HepG2 (cell line): ENCODE results near the gene CHN1. TPM values are rescaled to one million over a fixed set of nuclear protein-coding genes. Genes with fewer than 3 reads are reported as not detected.
A peak's percentile ranks its signal among the peaks of the same experiment; 100 is the strongest.

Experiments used
- AKNA ChIP-seq: sonication (generic); formaldehyde crosslinking; IDR thresholded peaks from 2 replicates; pipeline ENCODE4 v1.4.0; 2020; ENCODE audit warnings: missing genetic modification reagents, borderline replicate concordance
- CBX1 ChIP-seq: IDR thresholded peaks from one replicate; pipeline ENCODE4 v1.6.1; 2016; ENCODE audit warnings: antibody characterized with exemption, low read depth
- DMTF1 ChIP-seq: sonication (generic); formaldehyde crosslinking; IDR thresholded peaks from 2 replicates; pipeline ENCODE4 v1.4.0; 2020; ENCODE audit warnings: mild to moderate bottlenecking, missing genetic modification reagents
- DNMT3B ChIP-seq: conservative IDR thresholded peaks from 2 replicates; pipeline ENCODE4 v1.6.1; 2016; ENCODE audit warnings: missing biosample characterization, control low read depth
- E2F1 ChIP-seq: sonication (generic); formaldehyde crosslinking; IDR thresholded peaks from 2 replicates; pipeline ENCODE4 v1.5.0; 2020; ENCODE audit warnings: missing genetic modification reagents
- GLI4 ChIP-seq: sonication (generic); formaldehyde crosslinking; IDR thresholded peaks from 2 replicates; pipeline ENCODE4 v1.5.1; 2020; ENCODE audit warnings: missing genetic modification reagents, mild to moderate bottlenecking, moderate library complexity, borderline replicate concordance
- GTF2F1 ChIP-seq: fragments of 150-350 bp; IDR thresholded peaks from 2 replicates; pipeline ENCODE4 v1.6.1; 2014; ENCODE audit warnings: low read length
- HIVEP1 ChIP-seq: sonication (generic); formaldehyde crosslinking; IDR thresholded peaks from 2 replicates; pipeline ENCODE4 v1.4.0; 2020; ENCODE audit warnings: mild to moderate bottlenecking, missing genetic modification reagents
- LRRFIP1 ChIP-seq: sonication (generic); formaldehyde crosslinking; conservative IDR thresholded peaks from 2 replicates; pipeline ENCODE4 v1.4.0; 2020; ENCODE audit warnings: missing genetic modification reagents
- SETDB1 ChIP-seq: sonication (generic); formaldehyde crosslinking; IDR thresholded peaks from 2 replicates; pipeline ENCODE4 v1.5.1; 2020; ENCODE audit warnings: missing genetic modification reagents, mild to moderate bottlenecking, borderline replicate concordance
- TERF1 ChIP-seq: sonication (generic); formaldehyde crosslinking; IDR thresholded peaks from 2 replicates; pipeline ENCODE4 v1.8.0; 2022; ENCODE audit warnings: mild to moderate bottlenecking, missing genetic modification reagents, moderate library complexity
- TGIF2 ChIP-seq: IDR thresholded peaks from 2 replicates; pipeline ENCODE4 v1.6.1; 2016; ENCODE audit warnings: control low read depth, missing compliant biosample characterization
- ZNF230 ChIP-seq: sonication (generic); formaldehyde crosslinking; IDR thresholded peaks from 2 replicates; pipeline ENCODE4 v1.4.0; 2020; ENCODE audit warnings: mild to moderate bottlenecking, missing genetic modification reagents
- ZNF30 ChIP-seq: sonication (generic); formaldehyde crosslinking; IDR thresholded peaks from 2 replicates; pipeline ENCODE4 v1.5.0; 2020; ENCODE audit warnings: mild to moderate bottlenecking, missing genetic modification reagents
- ZNF543 ChIP-seq: sonication (generic); formaldehyde crosslinking; IDR thresholded peaks from 2 replicates; pipeline ENCODE4 v1.4.0; 2020; ENCODE audit warnings: mild to moderate bottlenecking, missing genetic modification reagents
- ZSCAN12 ChIP-seq: sonication (generic); formaldehyde crosslinking; IDR thresholded peaks from 2 replicates; pipeline ENCODE4 v1.9.0; 2021; ENCODE audit warnings: mild to moderate bottlenecking, missing genetic modification reagents
- ZSCAN30 ChIP-seq: sonication (generic); formaldehyde crosslinking; IDR thresholded peaks from 2 replicates; pipeline ENCODE4 v1.5.0; 2020; ENCODE audit warnings: mild to moderate bottlenecking, missing genetic modification reagents
- polyA plus RNA-seq, 8 experiments: library from polyadenylated mRNA; depleted of rRNA in 3 of 8; stranded (reverse) in 7 of 8; unstranded in 1 of 8; fragments of >200 nt; fragmentation: Illumina TruSeq in 4 of 8; extraction: Trizol in 4 of 8; gene quantifications; 2 replicates each; pipeline versions ENCODE4 v1.2.1 to v1.2.3, GENCODE V29; 2011 to 2016; ENCODE audit warnings: low read depth in 4 of 8, missing spikeins in 1 of 8, mixed read lengths in 1 of 8; ENCODE audit not compliant: insufficient read depth in 1 of 8
- total RNA-seq, 5 experiments: library from RNA; depleted of rRNA; stranded (reverse); fragments of >200 nt; fragmentation: Illumina TruSeq; extraction: Trizol; gene quantifications; 2 replicates each; pipeline ENCODE4 v1.2.3, GENCODE V29; 2016; ENCODE audit warnings: low read depth in 1 of 5

CHN1 gene
- total and polyA plus RNA-seq, 2 of the 13 experiments (the other 11 are each of a cell fraction or from before 2014, with no cell fraction given): 2.8 to 3.5 TPM

GRCh38 chr2:175004980-175005732 lies at the start of gene CHN1 (continued):
- TF ChIP-seq SETDB1 (CRISPR knock-in tag) (no peak), LRRFIP1 (CRISPR knock-in tag) (no peak), ZNF30 (CRISPR knock-in tag) (no peak), GLI4 (CRISPR knock-in tag) (no peak), HIVEP1 (CRISPR knock-in tag) (0 out of 2 replicates have a peak, but pooled peaks have one; percentile 18), ZNF230 (CRISPR knock-in tag) (no peak), TERF1 (CRISPR knock-in tag) (no peak), AKNA (CRISPR knock-in tag) (no peak), ZSCAN30 (CRISPR knock-in tag) (no peak), ZSCAN12 (CRISPR knock-in tag) (no peak), GTF2F1 (no peak), DNMT3B (CRISPR knock-in tag) (no peak), E2F1 (CRISPR knock-in tag) (peak; percentile 19; the same call in 1 of the 2 replicates), TGIF2 (CRISPR knock-in tag) (no peak), ZNF543 (CRISPR knock-in tag) (no peak; the same call in 1 of the 2 replicates), DMTF1 (CRISPR knock-in tag) (no peak), CBX1 (no peak)
